GM23338 (cell line): Measurements from ENCODE around the gene ADGRF4.

Experiments used
- CTCF ChIP-seq, 2 experiments: fragments of 200-600 bp in 1 of 2; sonication (generic) in 1 of 2; conservative IDR thresholded peaks; 2 replicates each; pipeline versions ENCODE4 v1.5.1 to v1.6.1; 2016 to 2017; ENCODE audit warnings: antibody characterized with exemption in 2 of 2, low read depth in 2 of 2, mild to moderate bottlenecking in 2 of 2, moderate library complexity in 1 of 2
- ETS1 ChIP-seq: IDR thresholded peaks from 2 replicates; pipeline ENCODE4 v1.6.1; 2016; ENCODE audit warnings: antibody characterized with exemption
- EZH2phosphoT487 ChIP-seq: fragments of 200-600 bp; sonication (generic); IDR thresholded peaks from one replicate; pipeline ENCODE4 v1.8.1; 2018; ENCODE audit warnings: antibody characterized with exemption; ENCODE audit not compliant: unreplicated experiment
- POLR2AphosphoS5 ChIP-seq: IDR thresholded peaks from 2 replicates; pipeline ENCODE4 v1.6.1; 2016; ENCODE audit warnings: antibody characterized with exemption, low read depth

DNA sequence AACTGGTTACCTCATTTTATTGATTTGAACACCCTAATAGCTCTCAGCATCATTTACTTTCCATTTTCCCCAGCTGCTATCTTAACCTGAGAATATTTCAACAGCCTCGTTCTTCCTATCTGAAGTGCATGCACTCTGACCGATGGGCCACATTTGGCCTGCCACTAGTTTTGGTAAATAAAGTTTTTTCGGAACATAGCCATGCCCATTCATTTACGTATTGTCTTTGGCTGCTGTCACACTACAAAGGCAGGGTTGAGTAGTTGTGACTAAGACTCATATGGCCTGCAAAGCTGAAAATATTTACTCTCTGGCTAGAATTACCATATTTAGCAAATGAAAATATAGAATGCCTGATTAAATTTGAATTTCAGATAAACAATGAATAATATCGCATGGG, 10.8 kb downstream of the ADGRF4 start:
- TF ChIP-seq ETS1 (no peak), EZH2phosphoT487 (no peak), CTCF (conservative IDR thresholded peaks at IDR 0.05; ENCODE audit: low read depth in 2 of 2) (no peak), POLR2AphosphoS5 (no peak)
